Measurements from ENCODE around the gene ZNF420.
A peak's percentile ranks its signal among the peaks of the same experiment; 100 is the strongest.

The ZNF420 gene

GRCh38 chr19:37127999-37128820 lies 50.0 kb downstream of the ZNF420 start:
- Histone ChIP-seq H4K20me1 (no peaks in the 10 kb centered on the region), H3K9me3 (replicated peaks in 1 of 11) (peaks cover 100% of the 10 kb centered on the region in 11 experiments), H3K27me3 (no peaks in the 10 kb centered on the region), H3K4me2 (no peak overlapping the region), H3K4me3 (peak overlapping the region in 9 of 10 experiments; percentile 17 to 52 (median 34); a peak in 16 of 20 replicates), H3K9ac (no peak overlapping the region), H3K4me1 (no peaks in the 10 kb centered on the region), H3K36me3 (peaks cover 81 to 99% (median 92%) of the 10 kb centered on the region in 11 experiments), H3K27ac (no peak overlapping the region)
- TF ChIP-seq Cebpa-rat (IDR thresholded peaks at IDR 0.05), result no peak

- Histone ChIP-seq H3K4me2 (no peak overlapping the region), H3K4me1 (no peaks in the 10 kb centered on the region), H3K4me3 (peak overlapping the region in 9 of 10 experiments; percentile 9 to 52 (median 28); a peak in 14 of 20 replicates), H3K9me3 (replicated peaks in 1 of 11) (peaks cover 100% of the 10 kb centered on the region in 11 experiments), H3K36me3 (peaks cover 76 to 99% (median 91%) of the 10 kb centered on the region in 11 experiments), H3K27me3 (no peaks in the 10 kb centered on the region), H4K20me1 (no peaks in the 10 kb centered on the region), H3K9ac (no peak overlapping the region), H3K27ac (no peak overlapping the region)
- no peak for TF ChIP-seq Cebpa-rat (IDR thresholded peaks at IDR 0.05)
These were observed 50.6 kb downstream of the ZNF420 start for GRCh38 chr19:37128821-37129177.

GRCh38 chr19:37136111-37136510 lies 57.9 kb downstream of the ZNF420 start:
- Histone ChIP-seq H3K9ac (no peak overlapping the region), H3K9me3 (replicated peaks in 1 of 11) (peaks cover 100% of the 10 kb centered on the region in 11 experiments), H3K36me3 (peaks cover 5 to 43% (median 27%) of the 10 kb centered on the region in 11 experiments), H3K4me2 (no peak overlapping the region), H3K27ac (no peak overlapping the region), H3K27me3 (no peaks in the 10 kb centered on the region), H3K4me3 (no peak overlapping the region), H4K20me1 (no peaks in the 10 kb centered on the region), H3K4me1 (0 out of 20 replicates have a peak, but pooled peaks cover 0 to 3% (median 0%) of the 10 kb centered on the region in 10 experiments)
- TF ChIP-seq Cebpa-rat (IDR thresholded peaks at IDR 0.05), result no peak

GRCh38 chr19:37148214-37148613 lies 70.0 kb downstream of the ZNF420 start:
- H3K36me3 ChIP-seq, result peaks cover 69 to 86% (median 82%) of the 10 kb centered on the region in 11 experiments
- no peak for TF ChIP-seq Cebpa-rat (IDR thresholded peaks at IDR 0.05)
- no peaks in the 10 kb centered on the region for H4K20me1 ChIP-seq
- no peaks in the 10 kb centered on the region for H3K27me3 ChIP-seq
- no peak overlapping the region for H3K27ac ChIP-seq
- H3K4me2 ChIP-seq, result no peak overlapping the region
- H3K4me3 ChIP-seq, result no peak overlapping the region
- no peaks in the 10 kb centered on the region for H3K4me1 ChIP-seq
- no peak overlapping the region for H3K9ac ChIP-seq
- peaks cover 94 to 100% (median 97%) of the 10 kb centered on the region in 11 experiments for H3K9me3 ChIP-seq (replicated peaks in 1 of 11)

- Histone ChIP-seq H3K4me3 (peak overlapping the region in 2 of 10 experiments; percentile 25 to 35; a peak in 2 of 20 replicates), H3K27ac (no peak overlapping the region), H3K9me3 (replicated peaks in 1 of 11) (peaks cover 95 to 100% (median 100%) of the 10 kb centered on the region in 11 experiments), H3K4me2 (no peak overlapping the region), H3K27me3 (no peaks in the 10 kb centered on the region), H3K9ac (no peak overlapping the region), H3K4me1 (no peaks in the 10 kb centered on the region), H4K20me1 (no peaks in the 10 kb centered on the region), H3K36me3 (peaks cover 96 to 100% (median 100%) of the 10 kb centered on the region in 11 experiments)
- TF ChIP-seq Cebpa-rat (IDR thresholded peaks at IDR 0.05), result no peak
These were observed 81.9 kb downstream of the ZNF420 start for GRCh38 chr19:37160153-37160552.

- H3K27ac ChIP-seq, result no peak overlapping the region
- H3K4me2 ChIP-seq, result no peak overlapping the region
- TF ChIP-seq Cebpa-rat (IDR thresholded peaks at IDR 0.05), result no peak
- H3K27me3 ChIP-seq, result no peaks in the 10 kb centered on the region
- no peaks in the 10 kb centered on the region for H3K4me1 ChIP-seq
- H4K20me1 ChIP-seq, result no peaks in the 10 kb centered on the region
- H3K9me3 ChIP-seq (replicated peaks in 1 of 11), result peaks cover 94 to 100% (median 100%) of the 10 kb centered on the region in 11 experiments
- H3K36me3 ChIP-seq, result peaks cover 96 to 100% (median 100%) of the 10 kb centered on the region in 11 experiments
- H3K9ac ChIP-seq, result no peak overlapping the region
- H3K4me3 ChIP-seq, result no peak overlapping the region; a peak in 1 of 20 replicates
These were observed 87.4 kb downstream of the ZNF420 start for GRCh38 chr19:37165635-37166034.

GRCh38 chr19:37172368-37173366 lies 94.4 kb downstream of the ZNF420 start, which contains the start of gene ZNF585A:
ZNF585A (minus strand) TSS chr19:37172695; CDS start chr19:37169910, 2,785 bp downstream.
- Histone ChIP-seq H3K4me2 (peak within 1 kb of the TSS; percentile 55 to 87 (median 72)), H3K4me3 (peak within 1 kb of the TSS; percentile 72 to 85 (median 80)), H3K27ac (peak within 1 kb of the TSS; percentile 66 to 82 (median 78); a peak in 21 of 22 replicates), H3K27me3 (no peaks in the 10 kb centered on the region), H3K36me3 (peaks cover 29 to 38% (median 30%) of the 10 kb centered on the region in 11 experiments), H3K9ac (peak within 1 kb of the TSS; percentile 73 to 85 (median 82)), H3K4me1 (peaks cover 0 to 8% (median 6%) of the 10 kb centered on the region in 10 experiments; a peak in 11 of 20 replicates), H3K9me3 (replicated peaks in 1 of 11) (peaks cover 40 to 87% (median 65%) of the 10 kb centered on the region in 11 experiments), H4K20me1 (no peaks in the 10 kb centered on the region)
- TF ChIP-seq Cebpa-rat (IDR thresholded peaks at IDR 0.05), result no peak
